ENCODE measurements around the gene FOXO1. TPM values are rescaled to one million over a fixed set of nuclear protein-coding genes. Genes with fewer than 3 reads are reported as not detected.
"Not testable (repeated sequence)": the region's sequence is repeated elsewhere in the genome, so short reads cannot be mapped to it uniquely, and the experiment has no call there.

The FOXO1 gene
- total RNA-seq, 2 experiments from 2014 or later: 31.6 to 32.2 TPM

DNA sequence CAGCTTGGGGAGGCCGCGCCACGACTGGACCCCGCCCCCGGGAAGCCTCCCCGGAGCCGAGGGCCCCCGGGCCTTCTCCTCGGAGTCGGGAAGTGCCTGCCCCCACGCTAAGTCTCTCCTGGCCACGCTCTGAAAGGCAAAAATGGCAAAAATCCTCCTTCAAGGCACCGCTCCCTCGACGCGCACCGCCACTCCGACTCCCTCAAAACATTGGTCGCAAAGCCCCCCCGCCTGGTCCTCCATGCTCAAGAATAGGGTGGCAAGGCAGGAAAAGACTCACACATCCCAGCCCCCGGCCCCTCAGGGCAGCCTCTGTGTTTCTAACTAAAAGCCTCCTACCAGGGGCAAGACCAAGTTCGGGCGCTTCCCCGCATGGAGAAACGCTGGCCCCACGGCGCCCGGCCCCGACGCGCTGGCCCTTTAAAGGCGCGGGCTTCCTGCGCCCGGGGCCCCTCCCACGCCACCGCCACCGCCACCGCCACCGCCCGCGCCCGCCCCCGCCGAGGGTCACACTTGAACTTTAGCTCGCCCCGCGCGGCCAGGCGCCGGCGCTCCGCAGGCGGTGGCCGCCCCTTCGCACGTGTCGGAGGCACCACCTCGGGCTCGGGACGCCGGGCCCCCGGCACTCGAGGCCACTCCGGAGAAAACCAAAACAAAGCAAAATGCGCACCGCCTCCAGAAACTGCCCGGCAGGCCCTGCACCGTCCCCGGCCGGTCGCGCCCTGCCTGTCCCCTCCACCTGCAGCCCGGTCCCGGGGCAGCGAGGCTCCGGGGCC lies 1.9 kb downstream of the FOXO1 start:
- peaks cover 51% of the 10 kb centered on the region for H3K4me1 Mint-ChIP-seq
- POLR2A ChIA-PET: interaction anchor here (0.6 to 5.2 kb wide), 45 partner anchors 9 to 1626 kb away, joined by 3 to 140 read pairs (median 6); partner anchors contain the start of genes NHLRC3 and PROSER1
- H3K36me3 Mint-ChIP-seq (ENCODE audit: low read depth): peaks cover 27% of the 10 kb centered on the region

DNA sequence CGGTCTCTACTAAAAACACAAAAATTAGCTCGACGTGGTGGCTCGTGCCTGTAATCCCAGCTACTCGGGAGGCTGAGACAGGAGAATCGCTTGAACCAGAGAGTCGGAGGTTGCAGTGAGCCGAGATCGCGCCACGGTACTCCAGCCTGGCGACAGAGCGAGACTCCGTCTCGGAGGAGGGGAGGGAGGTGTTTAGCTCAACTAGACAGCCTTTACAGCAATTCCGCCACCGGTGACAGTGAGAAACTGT lies 2.4 kb downstream of the FOXO1 start:
- H3K27ac Mint-ChIP-seq: peak overlapping the region; percentile 94
- DNase-seq: peak; percentile 83
- POLR2A ChIA-PET: interaction anchor here (0.6 to 5.2 kb wide), 34 partner anchors 8 to 546 kb away, joined by 3 to 140 read pairs (median 6); no protein-coding TSS in a partner anchor
- CTCF ChIA-PET: interaction anchor here (0.8 to 3.3 kb wide), 6 partner anchors 11 to 475 kb away, joined by 3 to 12 read pairs (median 5); no protein-coding TSS in a partner anchor
- peaks cover 30% of the 10 kb centered on the region for H3K36me3 Mint-ChIP-seq (ENCODE audit: low read depth)
- not testable (repeated sequence) for H3K27me3 Mint-ChIP-seq, H3K9me3 Mint-ChIP-seq
- H3K4me3 Mint-ChIP-seq: peak overlapping the region; percentile 89
- peaks cover 53% of the 10 kb centered on the region for H3K4me1 Mint-ChIP-seq

More for the DNA sequence above, 1.9 kb downstream of the FOXO1 start:
- peak overlapping the region; percentile 89 for H3K4me3 Mint-ChIP-seq
- CTCF ChIA-PET: interaction anchor here (0.8 to 3.3 kb wide), 8 partner anchors 12 to 475 kb away, joined by 3 to 12 read pairs (median 4); no protein-coding TSS in a partner anchor
- no peaks in the 10 kb centered on the region for H3K9me3 Mint-ChIP-seq
- peak overlapping the region; percentile 94 for H3K27ac Mint-ChIP-seq
- peak; percentile 74 for DNase-seq
- H3K27me3 Mint-ChIP-seq: no peaks in the 10 kb centered on the region

DNA sequence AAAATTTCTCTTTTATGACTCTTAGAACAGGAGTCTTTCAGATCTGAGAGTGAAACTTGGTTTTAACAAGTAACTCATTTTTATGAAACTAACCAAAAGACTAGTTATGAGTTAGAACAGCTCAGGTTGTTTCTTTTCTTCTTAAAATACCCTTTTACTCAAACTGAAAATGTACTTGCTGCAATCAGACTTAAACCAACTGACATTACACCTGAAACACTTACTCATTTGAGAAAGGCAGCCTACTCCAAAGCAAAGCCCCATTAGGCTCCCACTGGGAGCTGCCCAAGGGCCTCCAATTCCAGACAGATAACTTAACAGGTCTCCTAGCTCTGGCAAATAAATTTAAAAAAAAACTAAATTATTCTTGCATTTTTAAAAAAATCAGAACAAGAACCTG lies 3.6 kb downstream of the FOXO1 start:
- Mint-ChIP-seq H3K27ac (peak overlapping the region; percentile 94), H3K9me3 (peaks cover 3% of the 10 kb centered on the region), H3K36me3 (ENCODE audit: low read depth) (peaks cover 39% of the 10 kb centered on the region), H3K27me3 (no peaks in the 10 kb centered on the region), H3K4me1 (peaks cover 52% of the 10 kb centered on the region), H3K4me3 (peak overlapping the region; percentile 89)
- DNase-seq: no peak
- CTCF ChIA-PET: no interaction called here
- POLR2A ChIA-PET: interaction anchor here (1.0 to 5.2 kb wide), 13 partner anchors 7 to 472 kb away, joined by 3 to 140 read pairs (median 26); no protein-coding TSS in a partner anchor

DNA sequence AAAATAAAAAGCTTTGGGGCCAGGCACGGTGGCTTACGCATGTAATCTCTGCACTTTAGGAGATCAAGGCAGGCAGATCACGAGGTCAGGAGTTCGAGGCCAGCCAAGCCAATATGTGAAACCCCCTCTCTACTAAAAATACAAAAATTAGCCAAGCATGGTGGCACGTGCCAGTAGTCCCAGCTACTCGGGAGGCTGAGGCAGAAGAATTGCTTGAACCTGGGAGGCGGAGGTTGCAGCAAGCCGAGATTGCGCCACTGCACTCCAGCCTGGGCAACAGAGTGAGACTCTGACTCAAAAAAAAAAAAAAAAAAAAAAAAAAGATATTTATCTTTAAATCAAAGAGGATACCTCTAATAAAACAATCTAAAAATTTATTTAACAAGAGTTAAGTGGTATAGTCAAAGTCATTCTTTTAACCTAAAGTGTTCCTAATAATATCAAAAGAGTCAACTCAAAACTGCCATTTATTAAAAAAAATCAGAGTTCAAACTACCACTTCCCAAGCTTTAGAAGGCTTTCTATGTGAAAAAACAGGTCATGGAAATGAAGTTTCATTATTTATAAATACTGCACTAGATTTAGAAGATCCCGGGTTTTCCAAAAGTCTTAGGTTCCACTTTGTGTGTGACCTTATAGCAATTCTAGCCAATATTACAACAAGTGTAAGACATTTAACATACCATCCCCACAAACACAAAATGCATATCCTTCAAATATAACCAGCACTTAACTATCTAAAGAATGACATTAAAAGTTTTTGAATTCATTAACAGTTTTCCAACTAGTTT lies 4.4 kb downstream of the FOXO1 start:
- H3K36me3 Mint-ChIP-seq (ENCODE audit: low read depth): peaks cover 44% of the 10 kb centered on the region

DNA sequence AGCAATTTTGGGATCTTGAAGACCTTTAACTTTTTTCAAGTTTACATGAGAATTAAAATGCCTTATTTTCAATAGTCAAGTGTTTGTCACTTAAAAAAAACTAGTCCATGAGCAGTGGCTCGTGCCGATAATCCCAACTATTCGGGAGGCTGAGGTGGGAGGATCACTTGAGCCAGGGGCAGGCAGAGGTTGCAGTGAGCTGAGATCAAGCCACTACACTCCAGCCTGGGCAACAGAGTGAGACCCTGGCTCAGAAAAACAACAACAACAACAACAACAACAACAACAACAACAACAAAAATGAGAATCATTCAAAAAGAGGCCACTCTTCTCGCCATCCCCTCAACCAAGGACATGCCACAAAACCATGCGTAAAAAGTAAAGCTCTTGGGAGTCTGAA lies 5.7 kb downstream of the FOXO1 start:
- Mint-ChIP-seq H3K4me1 (peaks cover 65% of the 10 kb centered on the region), H3K9me3 (peaks cover 7% of the 10 kb centered on the region), H3K27me3 (no peaks in the 10 kb centered on the region), H3K27ac (peak overlapping the region; percentile 41), H3K4me3 (no peak overlapping the region), H3K36me3 (ENCODE audit: low read depth) (peaks cover 44% of the 10 kb centered on the region)
- ChIA-PET POLR2A (no interaction called here), CTCF (interaction anchor here (0.8 kb wide), 1 partner anchor 8 kb away, joined by 3 read pairs; no protein-coding TSS in a partner anchor)
- no peak for DNase-seq

More for the DNA sequence above, 4.4 kb downstream of the FOXO1 start:
- peaks cover 53% of the 10 kb centered on the region for H3K4me1 Mint-ChIP-seq
- H3K4me3 Mint-ChIP-seq: peak overlapping the region; percentile 89
- no peaks in the 10 kb centered on the region for H3K27me3 Mint-ChIP-seq
- ChIA-PET CTCF (interaction anchor here (0.7 kb wide), 1 partner anchor 1730 kb away, joined by 3 read pairs; no protein-coding TSS in a partner anchor), POLR2A (interaction anchor here (1.1 to 5.2 kb wide), 11 partner anchors 9 to 472 kb away, joined by 3 to 140 read pairs (median 28); no protein-coding TSS in a partner anchor)
- H3K27ac Mint-ChIP-seq: peak overlapping the region; percentile 94
- peaks cover 7% of the 10 kb centered on the region for H3K9me3 Mint-ChIP-seq
- DNase-seq: no peak

DNA sequence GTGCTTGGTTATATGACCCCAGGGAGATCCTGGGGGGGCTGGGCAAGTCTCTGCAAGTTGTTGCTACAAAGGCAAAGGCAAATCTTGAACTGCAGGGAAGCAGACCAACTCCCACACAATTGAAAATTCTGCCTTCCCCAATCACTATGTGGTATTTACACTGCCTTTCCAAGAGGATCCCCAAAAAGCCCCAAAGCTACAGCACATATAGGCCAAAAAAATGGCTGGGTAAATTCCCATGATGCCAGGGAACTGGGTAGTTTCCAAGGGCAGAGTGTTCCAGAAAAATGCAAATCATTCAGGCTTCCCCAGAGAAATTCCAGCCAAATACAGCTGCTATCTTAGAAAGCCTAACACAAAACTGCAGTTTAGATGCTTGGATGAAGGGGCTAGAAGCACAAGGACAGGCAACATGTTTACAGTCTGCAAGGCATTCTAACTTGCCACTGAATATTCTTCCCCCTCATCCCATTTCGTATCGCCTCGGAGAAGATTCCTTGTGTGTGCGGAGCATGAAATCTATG lies 6.2 kb downstream of the FOXO1 start:
- ChIA-PET POLR2A (no interaction called here), CTCF (no interaction called here)
- DNase-seq: no peak
- Mint-ChIP-seq H3K27ac (peak overlapping the region; percentile 41), H3K9me3 (peaks cover 7% of the 10 kb centered on the region), H3K36me3 (ENCODE audit: low read depth) (peaks cover 41% of the 10 kb centered on the region), H3K4me3 (no peak overlapping the region), H3K27me3 (no peaks in the 10 kb centered on the region), H3K4me1 (peaks cover 67% of the 10 kb centered on the region)

DNA sequence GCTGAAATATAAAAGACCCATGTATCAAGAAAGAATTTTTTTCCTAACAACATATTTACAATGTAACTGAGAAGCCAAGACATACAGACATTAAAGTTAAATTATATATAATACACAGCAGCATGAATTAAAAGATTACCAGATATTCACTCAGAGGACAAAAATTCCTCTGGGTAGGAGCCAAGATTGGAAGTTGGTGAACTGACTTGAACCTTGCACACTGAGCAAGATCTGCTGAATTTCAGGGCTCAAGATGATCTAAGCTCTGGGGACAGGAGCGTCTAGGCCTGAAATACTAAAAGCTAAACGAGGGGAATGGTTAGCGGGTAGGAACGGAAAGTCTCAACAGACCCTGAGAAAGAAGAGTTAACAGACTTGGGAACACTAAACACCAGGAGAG lies 8.5 kb downstream of the FOXO1 start:
- H3K27ac Mint-ChIP-seq: no peak overlapping the region

DNA sequence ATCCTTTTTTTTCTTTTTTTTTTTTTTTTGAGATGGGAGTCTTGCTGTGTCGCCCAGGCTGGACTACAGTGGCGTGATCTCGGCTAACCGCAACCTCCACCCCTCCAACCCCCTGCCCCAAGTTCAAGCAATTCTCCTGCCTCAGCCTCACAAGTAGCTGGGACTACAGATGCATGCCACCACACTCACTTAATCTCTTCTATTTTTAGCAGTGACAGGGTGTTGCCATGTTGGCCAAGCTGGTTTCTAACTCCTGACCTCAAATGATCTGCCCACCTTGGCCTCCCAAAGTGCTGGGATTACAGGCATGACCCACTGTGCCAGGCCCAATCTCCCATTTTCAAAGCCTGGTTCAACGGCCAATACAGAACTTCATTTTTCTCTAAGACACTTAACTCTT lies 9.1 kb downstream of the FOXO1 start:
- Mint-ChIP-seq H3K36me3 (ENCODE audit: low read depth) (peaks cover 41% of the 10 kb centered on the region), H3K27ac (peak overlapping the region; percentile 8), H3K4me3 (no peak overlapping the region), H3K27me3 (no peaks in the 10 kb centered on the region), H3K4me1 (peaks cover 82% of the 10 kb centered on the region), H3K9me3 (peaks cover 7% of the 10 kb centered on the region)
- DNase-seq: no peak
- CTCF ChIA-PET: no interaction called here
- POLR2A ChIA-PET: interaction anchor here (1.1 to 1.8 kb wide), 3 partner anchors 8 to 45 kb away, joined by 3 to 6 read pairs (median 5); no protein-coding TSS in a partner anchor

More for the DNA sequence above, 8.5 kb downstream of the FOXO1 start:
- Mint-ChIP-seq H3K4me3 (no peak overlapping the region), H3K4me1 (peaks cover 82% of the 10 kb centered on the region), H3K27me3 (no peaks in the 10 kb centered on the region), H3K9me3 (peaks cover 7% of the 10 kb centered on the region), H3K36me3 (ENCODE audit: low read depth) (peaks cover 43% of the 10 kb centered on the region)
- no peak for DNase-seq
- CTCF ChIA-PET: no interaction called here
- POLR2A ChIA-PET: interaction anchor here (1.1 to 1.8 kb wide), 2 partner anchors 8 to 44 kb away, joined by 3 to 6 read pairs; no protein-coding TSS in a partner anchor

DNA sequence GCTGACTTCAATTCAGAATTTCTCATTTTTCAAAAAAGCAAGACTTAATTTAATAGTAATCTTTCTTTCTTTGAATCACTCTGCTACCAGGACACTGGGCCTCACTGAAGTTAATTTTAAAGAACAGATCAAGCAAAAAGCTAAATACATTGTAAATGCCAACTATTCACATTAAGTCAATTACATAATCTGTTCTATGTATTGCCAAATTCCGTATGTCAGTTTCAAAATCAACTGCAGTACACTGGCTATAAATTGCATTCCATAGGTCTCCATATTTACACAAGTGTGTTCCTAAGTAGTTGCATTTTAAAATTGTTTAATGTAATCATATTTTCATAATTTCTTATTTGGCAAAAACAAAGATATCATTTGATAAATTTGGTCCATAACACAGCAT lies 10.1 kb downstream of the FOXO1 start:
- H3K4me3 Mint-ChIP-seq: no peak overlapping the region
- no peak overlapping the region for H3K27ac Mint-ChIP-seq
- H3K27me3 Mint-ChIP-seq: no peaks in the 10 kb centered on the region
- DNase-seq: no peak
- peaks cover 41% of the 10 kb centered on the region for H3K36me3 Mint-ChIP-seq (ENCODE audit: low read depth)
- peaks cover 7% of the 10 kb centered on the region for H3K9me3 Mint-ChIP-seq
- CTCF ChIA-PET: interaction anchor here (1.5 kb wide), 1 partner anchor 12 kb away, joined by 6 read pairs; no protein-coding TSS in a partner anchor
- H3K4me1 Mint-ChIP-seq: peaks cover 83% of the 10 kb centered on the region
- POLR2A ChIA-PET: interaction anchor here (1.5 to 2.1 kb wide), 2 partner anchors 8 to 44 kb away, joined by 5 to 20 read pairs; no protein-coding TSS in a partner anchor

DNA sequence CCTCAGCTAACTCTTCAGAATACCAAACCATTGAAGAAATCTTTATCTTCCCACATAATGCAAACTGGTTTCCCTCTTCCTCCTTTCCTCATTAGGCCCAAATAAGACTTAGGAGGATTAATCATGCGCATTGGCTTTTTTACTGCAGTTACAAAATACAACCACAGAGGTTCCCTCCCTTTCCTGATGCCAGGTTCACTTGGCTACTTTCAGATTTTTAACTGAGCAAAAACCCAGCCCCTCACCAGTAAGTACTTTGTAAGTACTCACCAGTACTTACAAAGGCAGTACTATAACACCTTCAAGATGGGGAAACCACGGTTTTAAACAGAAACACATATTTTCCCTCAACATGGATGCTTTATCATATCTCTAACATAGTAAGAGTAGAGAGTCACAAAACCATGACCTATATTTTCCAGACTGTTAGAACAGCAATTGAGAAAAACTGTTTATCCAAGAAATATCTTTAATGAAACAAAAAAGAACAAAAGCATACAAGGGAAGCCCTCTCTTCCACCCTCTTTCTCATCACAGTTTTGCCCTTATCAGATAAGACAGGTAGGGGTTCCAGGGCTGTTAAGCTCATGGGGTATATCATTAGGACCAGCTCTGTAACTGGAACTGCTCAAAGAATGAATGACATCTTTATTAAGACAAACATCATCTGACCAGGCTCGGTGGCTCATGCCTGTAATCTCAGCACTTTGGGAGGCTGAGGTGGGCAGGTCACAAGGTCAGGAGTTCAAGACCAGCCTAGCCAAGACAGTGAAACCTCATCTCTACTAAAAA lies 12.7 kb downstream of the FOXO1 start:
- Mint-ChIP-seq H3K27me3 (no peaks in the 10 kb centered on the region), H3K9me3 (peaks cover 10% of the 10 kb centered on the region), H3K4me3 (peak overlapping the region; percentile 71), H3K4me1 (peaks cover 88% of the 10 kb centered on the region), H3K36me3 (ENCODE audit: low read depth) (peaks cover 26% of the 10 kb centered on the region), H3K27ac (peak overlapping the region; percentile 93)
- CTCF ChIA-PET: interaction anchor here (0.7 to 2.1 kb wide), 7 partner anchors 8 to 585 kb away, joined by 3 to 12 read pairs (median 3); no protein-coding TSS in a partner anchor
- no peak for DNase-seq
- POLR2A ChIA-PET: interaction anchor here (1.0 to 3.1 kb wide), 9 partner anchors 9 to 265 kb away, joined by 3 to 85 read pairs (median 5); partner anchors contain the start of gene FOXO1

DNA sequence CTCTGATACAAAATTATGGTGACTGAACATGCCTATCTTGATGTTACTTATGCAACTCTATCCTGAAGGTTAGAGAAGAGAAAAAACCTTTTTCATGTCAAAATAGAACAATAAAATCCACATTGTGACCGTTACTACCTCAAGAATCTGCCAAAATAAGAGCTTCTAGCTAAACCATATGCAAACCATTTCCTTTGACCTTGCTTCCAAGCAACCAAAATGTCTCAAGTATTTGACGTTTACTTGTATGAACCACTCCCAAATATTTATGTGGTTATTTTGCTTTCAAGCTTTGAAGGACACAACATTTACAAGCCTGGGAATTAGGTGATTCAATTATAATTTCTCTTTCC lies 13.9 kb downstream of the FOXO1 start:
- H3K9me3 Mint-ChIP-seq: peaks cover 4% of the 10 kb centered on the region
- DNase-seq: no peak
- peaks cover 18% of the 10 kb centered on the region for H3K36me3 Mint-ChIP-seq (ENCODE audit: low read depth)
- H3K4me3 Mint-ChIP-seq: peak overlapping the region; percentile 71
- H3K27me3 Mint-ChIP-seq: no peaks in the 10 kb centered on the region
- POLR2A ChIA-PET: interaction anchor here (0.9 to 3.1 kb wide), 12 partner anchors 8 to 264 kb away, joined by 3 to 85 read pairs (median 4); partner anchors contain the start of gene FOXO1
- CTCF ChIA-PET: interaction anchor here (0.7 to 2.1 kb wide), 5 partner anchors 9 to 117 kb away, joined by 3 to 12 read pairs (median 3); no protein-coding TSS in a partner anchor
- peaks cover 90% of the 10 kb centered on the region for H3K4me1 Mint-ChIP-seq
- peak overlapping the region; percentile 93 for H3K27ac Mint-ChIP-seq
